22Rv1 (cell line): ENCODE results near the gene USP54.
A peak's percentile ranks its signal among the peaks of the same experiment; 100 is the strongest.
"Not testable (repeated sequence)": the region's sequence is repeated elsewhere in the genome, so short reads cannot be mapped to it uniquely, and the experiment has no call there.

Experiments used
- H3K27ac ChIP-seq: fragments of 450-650 bp; 2 replicates; pipeline ENCODE4 v1.5.1; 2017
- ZFX ChIP-seq: fragments of 450-650 bp; IDR thresholded peaks from 2 replicates; pipeline ENCODE4 v1.6.1; 2017; ENCODE audit warnings: antibody characterized with exemption, borderline replicate concordance
- TF ChIP-seq, protein P1 (sequence below): fragments of 450-650 bp; IDR thresholded peaks from 2 replicates; pipeline ENCODE4 v1.5.1; 2017; ENCODE audit warnings: mild to moderate bottlenecking

USP54 gene

DNA sequence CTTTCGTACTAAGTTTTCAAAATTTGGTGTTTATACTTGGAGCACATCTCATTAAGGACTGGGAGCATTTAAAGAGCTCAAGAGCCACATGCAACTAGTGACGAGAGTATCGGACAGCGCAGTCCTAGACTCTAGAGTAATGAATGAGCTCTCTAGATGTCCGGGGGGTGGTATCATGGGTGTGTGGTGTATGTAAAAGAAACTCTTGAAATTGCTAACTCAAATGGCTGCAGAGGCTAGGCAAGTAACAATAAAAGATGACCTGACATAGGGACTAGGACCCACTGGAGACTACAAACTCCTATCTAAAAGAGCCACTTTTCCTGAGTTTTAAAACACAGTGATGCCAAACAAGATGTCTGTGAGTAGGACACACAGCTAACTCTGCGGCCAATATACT, 36.2 kb upstream of the USP54 start:
- H3K27ac ChIP-seq, result peak overlapping the region; percentile 84; the same call in 1 of the 2 replicates
- TF ChIP-seq ZFX, result no peak
- TF ChIP-seq, protein P1, sequence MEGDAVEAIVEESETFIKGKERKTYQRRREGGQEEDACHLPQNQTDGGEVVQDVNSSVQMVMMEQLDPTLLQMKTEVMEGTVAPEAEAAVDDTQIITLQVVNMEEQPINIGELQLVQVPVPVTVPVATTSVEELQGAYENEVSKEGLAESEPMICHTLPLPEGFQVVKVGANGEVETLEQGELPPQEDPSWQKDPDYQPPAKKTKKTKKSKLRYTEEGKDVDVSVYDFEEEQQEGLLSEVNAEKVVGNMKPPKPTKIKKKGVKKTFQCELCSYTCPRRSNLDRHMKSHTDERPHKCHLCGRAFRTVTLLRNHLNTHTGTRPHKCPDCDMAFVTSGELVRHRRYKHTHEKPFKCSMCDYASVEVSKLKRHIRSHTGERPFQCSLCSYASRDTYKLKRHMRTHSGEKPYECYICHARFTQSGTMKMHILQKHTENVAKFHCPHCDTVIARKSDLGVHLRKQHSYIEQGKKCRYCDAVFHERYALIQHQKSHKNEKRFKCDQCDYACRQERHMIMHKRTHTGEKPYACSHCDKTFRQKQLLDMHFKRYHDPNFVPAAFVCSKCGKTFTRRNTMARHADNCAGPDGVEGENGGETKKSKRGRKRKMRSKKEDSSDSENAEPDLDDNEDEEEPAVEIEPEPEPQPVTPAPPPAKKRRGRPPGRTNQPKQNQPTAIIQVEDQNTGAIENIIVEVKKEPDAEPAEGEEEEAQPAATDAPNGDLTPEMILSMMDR, result no peak

DNA sequence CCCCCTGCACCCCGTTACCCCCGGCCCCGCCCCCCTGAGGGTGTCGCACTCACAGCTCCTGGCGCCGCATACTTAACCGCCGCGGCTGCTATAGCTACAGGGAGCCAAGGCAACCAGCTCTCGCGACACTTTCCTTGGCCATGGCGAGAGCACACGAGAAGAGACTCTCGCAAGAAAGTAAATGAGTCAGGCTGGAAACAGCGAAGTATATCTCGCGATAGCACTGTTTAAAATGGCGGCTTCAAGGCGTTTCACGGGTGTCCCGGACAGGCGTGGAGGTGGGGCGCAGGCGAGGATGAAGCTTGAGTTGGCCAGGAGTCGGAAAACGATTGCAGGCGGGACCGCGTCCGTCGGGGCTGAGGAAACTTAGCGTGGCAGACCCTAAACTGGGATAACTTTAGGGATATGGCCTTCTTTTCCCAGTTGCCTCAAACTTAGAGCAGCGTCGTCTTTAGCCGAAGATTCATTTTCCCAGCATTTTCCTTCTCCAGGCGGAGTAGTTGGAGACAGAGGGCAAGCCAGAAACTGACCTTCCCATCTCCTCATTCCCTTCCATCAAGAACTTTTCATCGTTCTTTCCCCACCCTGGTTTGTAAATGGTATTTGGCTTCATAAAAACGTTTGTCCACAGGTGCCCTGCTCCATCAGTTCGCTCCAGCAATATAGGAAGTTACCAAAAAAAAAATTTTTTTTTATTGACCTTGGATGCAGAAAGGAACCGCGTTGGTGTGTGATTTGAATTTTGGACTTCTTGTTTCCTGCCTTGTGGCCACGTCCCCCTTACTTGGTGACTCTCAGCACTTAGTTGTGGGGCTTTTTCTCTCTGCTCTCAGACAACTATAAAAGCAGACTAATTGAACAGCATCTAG, 35.0 kb upstream of the USP54 start:
- TF ChIP-seq, protein P1, result no peak
- TF ChIP-seq ZFX, result no peak
- H3K27ac ChIP-seq, result peak overlapping the region; percentile 84

DNA sequence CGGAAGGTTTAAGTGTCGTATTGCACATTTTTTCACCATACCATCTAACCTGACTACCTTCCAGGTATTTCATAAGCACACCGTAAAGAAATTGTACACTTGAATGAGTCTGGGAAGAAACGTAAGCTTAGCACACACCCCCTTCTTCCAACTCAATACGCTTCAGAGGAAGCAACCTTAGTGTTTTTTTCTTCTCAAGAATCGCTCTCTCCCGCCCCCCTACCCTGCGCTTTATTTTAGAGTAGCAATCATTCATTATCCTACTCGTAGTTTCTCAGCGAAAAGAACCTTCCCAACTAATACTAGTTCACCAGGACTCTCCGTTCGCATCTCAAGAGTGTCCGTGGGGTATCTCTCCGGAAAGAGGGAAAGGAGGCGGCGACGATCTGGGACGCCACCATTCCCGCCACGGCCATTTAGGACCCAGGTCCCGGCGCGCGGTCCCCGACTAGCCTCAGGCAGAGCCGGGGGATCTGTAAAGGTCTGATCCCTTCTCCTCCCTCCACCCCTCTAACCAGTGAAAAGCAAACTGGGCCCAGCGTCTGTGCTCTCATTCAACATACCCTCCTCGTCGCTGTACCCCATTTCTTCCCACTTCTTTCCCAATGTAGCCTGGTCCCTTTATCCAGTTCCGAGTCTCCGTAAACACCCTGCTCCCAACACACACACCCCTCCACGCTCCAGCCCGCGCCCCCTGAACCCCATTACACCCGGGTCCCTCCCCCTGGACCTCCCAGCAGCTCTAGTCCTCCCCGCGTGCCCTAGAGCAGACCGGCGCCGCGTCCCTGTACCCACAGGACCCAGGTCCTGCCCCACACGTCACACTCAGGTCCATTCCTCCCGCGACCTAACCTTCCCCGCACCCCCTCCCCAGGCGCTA, 34.1 kb upstream of the USP54 start:
- H3K27ac ChIP-seq, result peak overlapping the region; percentile 84
- TF ChIP-seq ZFX, result no peak
- TF ChIP-seq, protein P1, result no peak; the same call in 1 of the 2 replicates

DNA sequence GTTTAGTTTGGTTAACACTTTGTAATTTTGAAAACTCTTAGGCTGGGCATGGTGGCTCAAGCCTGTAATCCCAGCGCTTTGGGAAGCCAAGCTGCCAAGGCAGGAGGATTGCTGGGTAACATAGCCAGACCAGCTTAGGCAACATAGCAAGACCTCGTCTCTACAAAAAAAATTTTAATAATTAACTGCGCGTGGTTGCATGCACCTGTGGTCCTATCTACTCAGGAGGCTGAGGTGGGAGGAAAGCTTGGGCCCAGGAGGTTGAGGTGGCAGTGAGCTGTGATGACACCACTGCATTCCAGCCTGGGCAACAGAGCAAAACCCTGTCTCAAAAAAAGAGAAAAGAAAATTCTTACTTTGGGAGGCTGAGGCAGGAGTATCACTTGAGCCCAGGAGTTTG, 31.9 kb upstream of the USP54 start:
- H3K27ac ChIP-seq, result peak overlapping the region; percentile 31
- TF ChIP-seq, protein P1, result no peak
- TF ChIP-seq ZFX, result no peak

DNA sequence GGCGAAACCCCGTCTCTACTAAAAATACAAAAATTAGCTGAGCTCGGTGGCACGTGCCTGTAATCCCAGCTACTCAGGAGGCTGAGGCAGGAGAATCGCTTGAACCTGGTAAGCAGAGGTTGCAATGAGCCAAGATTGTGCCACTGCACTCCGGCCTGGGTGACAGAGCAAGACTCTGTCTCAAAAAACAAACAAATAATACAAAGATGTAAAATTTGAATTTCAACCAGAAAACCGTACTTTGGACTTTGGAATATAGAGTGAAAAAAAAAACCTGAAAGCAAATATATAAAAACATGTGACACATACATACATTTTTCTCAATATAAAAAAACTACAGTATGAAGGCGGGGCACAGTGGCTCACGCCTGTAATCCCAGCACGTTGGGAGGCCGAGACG, 29.8 kb upstream of the USP54 start:
- not testable (repeated sequence) for H3K27ac ChIP-seq

DNA sequence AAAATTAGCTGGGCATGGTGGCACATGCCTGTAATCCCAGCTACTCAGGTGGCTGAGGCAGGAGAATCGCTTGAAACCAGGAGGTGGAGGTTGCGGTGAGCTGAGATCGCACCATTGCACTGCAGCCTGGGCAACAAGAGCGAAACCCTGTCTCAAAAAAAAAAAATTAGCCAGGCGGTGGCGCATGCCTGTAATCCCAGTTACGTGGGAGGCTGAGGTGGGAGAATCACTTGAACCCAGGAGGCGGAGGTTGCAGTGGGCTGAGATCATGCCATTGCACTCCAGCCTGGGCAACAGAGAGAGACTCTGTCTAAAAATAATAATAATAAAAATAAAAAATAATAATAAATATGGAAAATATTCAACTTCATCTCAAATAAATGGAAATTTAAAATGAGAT, 26.0 kb upstream of the USP54 start:
- not testable (repeated sequence) for H3K27ac ChIP-seq

DNA sequence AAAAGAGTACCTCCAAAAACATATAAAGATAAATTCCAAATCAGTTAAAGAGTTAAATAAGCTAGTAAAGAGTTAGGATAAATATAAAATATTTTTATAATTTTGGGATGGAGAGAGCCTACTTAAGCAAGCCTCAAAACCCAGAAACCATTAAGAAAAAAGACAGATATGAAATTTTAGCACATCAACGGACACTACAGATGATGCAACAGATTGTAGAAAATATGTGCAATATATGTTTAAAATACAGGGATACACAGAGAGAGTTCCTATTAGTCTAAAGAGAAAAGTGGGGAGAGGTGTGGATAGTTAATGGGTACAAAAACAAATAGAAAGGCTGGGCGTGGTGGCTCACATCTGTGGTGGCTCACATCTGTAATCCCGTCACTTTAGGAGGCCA, 23.6 kb upstream of the USP54 start:
- TF ChIP-seq ZFX, result no peak
- TF ChIP-seq, protein P1, result no peak
- H3K27ac ChIP-seq, result no peak overlapping the region

DNA sequence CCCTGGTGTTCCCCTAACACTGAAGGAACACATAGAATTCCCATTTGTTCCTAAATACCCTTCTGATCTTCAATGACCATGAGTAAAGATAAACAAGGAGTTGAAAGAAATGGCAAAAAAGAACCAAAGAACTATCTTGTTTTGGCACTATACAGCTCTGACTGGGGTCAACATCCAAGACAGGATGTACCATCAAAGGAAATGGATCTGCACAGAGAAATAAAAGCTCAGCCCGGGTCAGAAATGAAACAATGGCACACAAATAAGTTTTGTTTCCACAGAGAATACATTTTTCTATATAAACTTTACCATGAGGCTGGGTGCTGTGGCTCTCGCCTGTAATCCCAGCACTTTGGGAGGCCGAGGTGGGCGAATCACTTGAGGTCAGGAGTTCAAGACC, 18.0 kb upstream of the USP54 start:
- TF ChIP-seq, protein P1, result no peak
- no peak for TF ChIP-seq ZFX
- peak overlapping the region; percentile 13; the same call in 1 of the 2 replicates for H3K27ac ChIP-seq
